HG03095 (cell line): ENCODE measurements around the gene KLHL4.
"Not testable (repeated sequence)": the region's sequence is repeated elsewhere in the genome, so short reads cannot be mapped to it uniquely, and the experiment has no call there.

ENCODE experiments used
- ATAC-seq: cut with Tn5 transposase; IDR thresholded peaks from one replicate; pipeline ENCODE4 v1.9.1; 2021; ENCODE audit warnings: moderate library complexity; ENCODE audit not compliant: unreplicated experiment

Gene KLHL4

GRCh38 chrX:87517571-87518141 is at the start of gene KLHL4:
TSS of gene KLHL4 (plus strand) at chrX:87517802. CDS start at chrX:87517894, 92 bp downstream.
- no peak for ATAC-seq

- ATAC-seq: no peak
Observed at GRCh38 chrX:87468941-87469340, 48.7 kb upstream of the KLHL4 start.

GRCh38 chrX:87475793-87476192 is 41.8 kb upstream of the KLHL4 start:
- no peak for ATAC-seq

GRCh38 chrX:87478703-87479102 is 38.9 kb upstream of the KLHL4 start:
- not testable (repeated sequence) for ATAC-seq

GRCh38 chrX:87489071-87489470 is 28.5 kb upstream of the KLHL4 start:
- ATAC-seq: no peak

- no peak for ATAC-seq
Observed at GRCh38 chrX:87515836-87516235, 1.8 kb upstream of the KLHL4 start.

- ATAC-seq: no peak
Observed at GRCh38 chrX:87516717-87517121, 883 bp upstream of the KLHL4 start.

- ATAC-seq: no peak
Observed at GRCh38 chrX:87518504-87518903, 902 bp downstream of the KLHL4 start.

GRCh38 chrX:87525771-87526229 is 8.2 kb downstream of the KLHL4 start:
- no peak for ATAC-seq

GRCh38 chrX:87526281-87526680 is 8.7 kb downstream of the KLHL4 start:
- no peak for ATAC-seq

GRCh38 chrX:87528487-87528886 is 10.9 kb downstream of the KLHL4 start:
- no peak for ATAC-seq

- ATAC-seq: no peak
Observed at GRCh38 chrX:87571964-87572363, 54.4 kb downstream of the KLHL4 start.

GRCh38 chrX:87572901-87573300 is 55.3 kb downstream of the KLHL4 start:
- ATAC-seq: no peak

- ATAC-seq: no peak
Observed at GRCh38 chrX:87578978-87579377, 61.4 kb downstream of the KLHL4 start.

GRCh38 chrX:87580862-87581261 is 63.3 kb downstream of the KLHL4 start:
- no peak for ATAC-seq

GRCh38 chrX:87582453-87582852 is 64.9 kb downstream of the KLHL4 start:
- no peak for ATAC-seq

- no peak for ATAC-seq
Observed at GRCh38 chrX:87583679-87584078, 66.1 kb downstream of the KLHL4 start.

- ATAC-seq: no peak
Observed at GRCh38 chrX:87616371-87616770, 98.8 kb downstream of the KLHL4 start.

- no peak for ATAC-seq
Observed at GRCh38 chrX:87621697-87622096, 104.1 kb downstream of the KLHL4 start.

- ATAC-seq: no peak
Observed at GRCh38 chrX:87626996-87627395, 109.4 kb downstream of the KLHL4 start.

- ATAC-seq: no peak
Observed at GRCh38 chrX:87634361-87634760, 116.8 kb downstream of the KLHL4 start.

- ATAC-seq: no peak
Observed at GRCh38 chrX:87636533-87636932, 118.9 kb downstream of the KLHL4 start.

- ATAC-seq: not testable (repeated sequence)
Observed at GRCh38 chrX:87641439-87641838, 123.8 kb downstream of the KLHL4 start.
